CD4-positive, alpha-beta memory T cell (primary cell): Measurements from ENCODE around the gene NUDT8. TPM values are rescaled to one million over a fixed set of nuclear protein-coding genes. Genes with fewer than 3 reads are reported as not detected.
"Not testable (repeated sequence)": the region's sequence is repeated elsewhere in the genome, so short reads cannot be mapped to it uniquely, and the experiment has no call there.

ENCODE experiments used
- CTCF ChIA-PET: fragments of 350-600 bp; sonication (Branson Sonifier 250); formaldehyde crosslinking; loops from one replicate; lab custom pipeline; 2021; ENCODE audit warnings: inconsistent platforms; ENCODE audit not compliant: partially characterized antibody; lab: Charles Lee
- POLR2A ChIA-PET: fragments of 350-600 bp; sonication (Branson Sonifier 250); formaldehyde crosslinking; loops from one replicate; lab custom pipeline; 2021; ENCODE audit not compliant: partially characterized antibody; lab: Charles Lee
- DNase-seq, 5 donors: peaks; one replicate each; pipeline versions ENCODE4 v3.0.0 to v3.0.0-alpha.2; 2020 to 2022; ENCODE audit warnings: mixed read lengths in 1 of 5
- H3K27ac ChIP-seq: one replicate; pipeline ENCODE4 v1.7.0; 2013; ENCODE audit warnings: low read depth, low read length
- H3K27me3 ChIP-seq: 2 replicates; pipeline ENCODE4 v1.7.0; 2013; ENCODE audit warnings: mild to moderate bottlenecking, low read length, moderate library complexity; ENCODE audit not compliant: insufficient read depth
- H3K36me3 ChIP-seq: 2 replicates; pipeline ENCODE4 v1.7.0; 2013; ENCODE audit warnings: mild to moderate bottlenecking, low read length, moderate library complexity; ENCODE audit not compliant: insufficient read depth
- H3K4me1 ChIP-seq: 2 replicates; pipeline ENCODE4 v1.7.0; 2013; ENCODE audit warnings: mild to moderate bottlenecking, low read length, moderate library complexity; ENCODE audit not compliant: insufficient read depth
- H3K4me3 ChIP-seq, 2 donors: one replicate each; pipeline ENCODE4 v1.7.0; 2013; ENCODE audit warnings: low read length in 2 of 2, mild to moderate bottlenecking in 1 of 2
- H3K9me3 ChIP-seq, 2 donors: one replicate each; pipeline ENCODE4 v1.7.0; 2013; ENCODE audit warnings: low read length in 2 of 2, control low read depth in 1 of 2; ENCODE audit not compliant: control insufficient read depth in 1 of 2
- H3K27ac Mint-ChIP-seq, 7 donors: one replicate each; pipeline ENCODE4 v1.8.0; 2020 to 2021; ENCODE audit warnings: mixed read lengths in 7 of 7, mild to moderate bottlenecking in 6 of 7, inconsistent platforms in 3 of 7, moderate library complexity in 3 of 7
- H3K27me3 Mint-ChIP-seq, 2 donors: one replicate each; pipeline ENCODE4 v1.8.0; 2020 to 2021; ENCODE audit warnings: mixed read lengths in 2 of 2
- H3K36me3 Mint-ChIP-seq, 2 donors: one replicate each; pipeline ENCODE4 v1.8.0; 2020 to 2021; ENCODE audit warnings: mixed read lengths in 2 of 2, inconsistent platforms in 1 of 2, mild to moderate bottlenecking in 1 of 2
- H3K4me1 Mint-ChIP-seq, 4 donors: one replicate each; pipeline ENCODE4 v1.8.0; 2020 to 2021; ENCODE audit warnings: mixed read lengths in 4 of 4, mild to moderate bottlenecking in 1 of 4
- H3K4me3 Mint-ChIP-seq, 8 donors: one replicate each; pipeline ENCODE4 v1.8.0; 2020 to 2021; ENCODE audit warnings: mixed read lengths in 8 of 8, mild to moderate bottlenecking in 7 of 8, moderate library complexity in 6 of 8, inconsistent platforms in 3 of 8
- H3K9me3 Mint-ChIP-seq, 8 donors: one replicate each; pipeline ENCODE4 v1.8.0; 2020 to 2021; ENCODE audit warnings: mixed read lengths in 8 of 8, mild to moderate bottlenecking in 5 of 8, inconsistent platforms in 3 of 8, moderate library complexity in 1 of 8
- intact Hi-C: fragments of 100-400 bp; cut with micrococcal nuclease; formaldehyde crosslinking; loops from one replicate; pipeline ENCODE4 v1.15.1; 2023
- polyA plus RNA-seq, 2 donors: library from polyadenylated mRNA; unstranded; fragments of 300-500 nt; fragmentation: Illumina TruSeq; gene quantifications; one replicate each; pipeline ENCODE4 v1.2.3, GENCODE V29; 2021
- total RNA-seq, 2 experiments: library from RNA; stranded (reverse); gene quantifications; one replicate each; pipeline ENCODE4 v1.2.3, GENCODE V29; 2021

The NUDT8 gene
- total and polyA plus RNA-seq, 4 experiments from 2014 or later, result 2.0 to 4.5 (median 3.7) TPM

DNA sequence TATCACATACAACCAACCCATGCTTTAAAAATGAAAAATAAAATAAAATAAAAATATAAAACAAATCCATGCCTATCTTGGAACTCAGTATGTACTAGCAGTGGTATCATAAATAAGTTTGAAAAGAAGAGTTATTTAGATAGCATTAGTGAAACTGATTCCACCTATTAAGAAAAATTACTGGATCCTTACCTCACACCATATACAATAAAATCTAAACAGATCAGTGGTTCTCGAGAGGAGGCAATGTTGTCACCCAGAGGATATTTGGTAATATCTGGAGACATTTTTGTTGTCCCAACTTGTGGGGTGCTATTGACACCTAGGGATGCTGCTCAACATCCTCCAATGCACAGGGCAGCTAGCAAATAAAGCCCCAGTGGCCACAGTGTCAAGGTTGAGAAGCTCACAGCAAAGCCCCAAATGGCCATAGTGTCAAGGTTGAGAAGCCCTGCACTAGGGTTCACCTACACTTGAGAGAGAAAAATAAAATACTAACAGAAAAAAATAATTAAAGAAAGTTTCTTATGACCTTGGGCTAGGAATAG, 32.9 kb downstream of the NUDT8 start:
- H3K27me3 Mint-ChIP-seq, result peaks cover 6 to 10% of the 10 kb centered on the region in 2 donors
- no peaks in the 10 kb centered on the region for H3K36me3 Mint-ChIP-seq
- ChIA-PET CTCF (no interaction called here), POLR2A (no interaction called here)
- H3K4me3 ChIP-seq, result no peak overlapping the region
- intact Hi-C loops, result no loop called here
- no peaks in the 10 kb centered on the region for H3K4me1 ChIP-seq
- no peaks in the 10 kb centered on the region for H3K9me3 ChIP-seq
- peaks cover 0 to 2% (median 0%) of the 10 kb centered on the region in 4 donors for H3K4me1 Mint-ChIP-seq
- H3K27ac ChIP-seq, result no peak overlapping the region
- H3K36me3 ChIP-seq, result no peaks in the 10 kb centered on the region
- no peak overlapping the region for H3K27ac Mint-ChIP-seq
- DNase-seq, result no peak
- peaks cover 6% of the 10 kb centered on the region for H3K27me3 ChIP-seq
- H3K4me3 Mint-ChIP-seq, result no peak overlapping the region
- peaks cover 0 to 4% (median 0%) of the 10 kb centered on the region in 8 donors for H3K9me3 Mint-ChIP-seq

DNA sequence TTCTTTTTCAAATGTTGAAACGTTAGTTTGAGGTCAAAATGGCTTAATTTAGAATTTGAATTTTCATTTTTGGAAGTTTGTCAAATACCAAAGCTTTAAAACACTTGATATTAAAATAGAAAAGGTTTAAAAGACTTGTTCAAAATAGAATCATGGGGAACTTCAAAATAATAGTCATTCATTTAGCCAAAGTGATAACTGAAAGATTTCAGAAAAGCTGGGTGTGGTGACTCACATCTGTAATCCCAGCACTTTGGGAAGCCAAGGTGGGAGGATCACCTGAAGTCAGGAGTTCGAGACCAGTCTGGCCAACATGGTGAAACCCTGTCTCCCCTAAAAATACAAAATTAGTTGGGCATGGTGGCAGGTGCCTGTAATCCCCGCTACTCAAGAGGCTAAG, 35.3 kb downstream of the NUDT8 start:
- H3K4me3 Mint-ChIP-seq, result no peak overlapping the region
- Histone ChIP-seq H3K27me3 (no peaks in the 10 kb centered on the region), H3K27ac (no peak overlapping the region), H3K4me3 (no peak overlapping the region), H3K9me3 (no peaks in the 10 kb centered on the region), H3K4me1 (no peaks in the 10 kb centered on the region), H3K36me3 (no peaks in the 10 kb centered on the region)
- CTCF ChIA-PET, result interaction anchor here (1.6 to 2.2 kb wide), 2 partner anchors 11 to 35 kb away, joined by 3 to 6 read pairs; partner anchors contain the start of genes GSTP1 and NUDT8
- no peak overlapping the region for H3K27ac Mint-ChIP-seq
- no peak for DNase-seq
- H3K36me3 Mint-ChIP-seq, result no peaks in the 10 kb centered on the region
- H3K4me1 Mint-ChIP-seq, result no peaks in the 10 kb centered on the region
- H3K9me3 Mint-ChIP-seq, result peaks cover 0 to 3% (median 0%) of the 10 kb centered on the region in 8 donors
- intact Hi-C loops, result no loop called here
- H3K27me3 Mint-ChIP-seq, result no peaks in the 10 kb centered on the region
- POLR2A ChIA-PET, result interaction anchor here (0.6 kb wide), 1 partner anchor 37 kb away, joined by 3 read pairs; no protein-coding TSS in a partner anchor

DNA sequence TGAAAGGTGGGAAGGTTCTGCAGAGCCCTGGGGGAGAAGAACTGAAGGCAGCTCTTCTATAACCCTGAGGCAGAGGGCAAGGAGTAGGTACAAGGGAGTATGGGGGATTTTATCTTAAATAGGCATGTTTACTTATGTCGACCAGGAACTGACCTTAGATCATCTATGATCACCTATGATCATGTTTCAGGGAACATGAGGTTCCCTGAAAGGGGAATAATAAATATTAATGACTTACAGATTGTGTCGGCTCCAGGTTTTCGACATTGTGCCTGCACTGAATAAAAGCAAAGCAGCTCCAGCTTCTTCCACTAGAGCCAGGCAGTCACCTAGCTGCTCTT, 36.2 kb downstream of the NUDT8 start:
- intact Hi-C loops, result no loop called here

DNA sequence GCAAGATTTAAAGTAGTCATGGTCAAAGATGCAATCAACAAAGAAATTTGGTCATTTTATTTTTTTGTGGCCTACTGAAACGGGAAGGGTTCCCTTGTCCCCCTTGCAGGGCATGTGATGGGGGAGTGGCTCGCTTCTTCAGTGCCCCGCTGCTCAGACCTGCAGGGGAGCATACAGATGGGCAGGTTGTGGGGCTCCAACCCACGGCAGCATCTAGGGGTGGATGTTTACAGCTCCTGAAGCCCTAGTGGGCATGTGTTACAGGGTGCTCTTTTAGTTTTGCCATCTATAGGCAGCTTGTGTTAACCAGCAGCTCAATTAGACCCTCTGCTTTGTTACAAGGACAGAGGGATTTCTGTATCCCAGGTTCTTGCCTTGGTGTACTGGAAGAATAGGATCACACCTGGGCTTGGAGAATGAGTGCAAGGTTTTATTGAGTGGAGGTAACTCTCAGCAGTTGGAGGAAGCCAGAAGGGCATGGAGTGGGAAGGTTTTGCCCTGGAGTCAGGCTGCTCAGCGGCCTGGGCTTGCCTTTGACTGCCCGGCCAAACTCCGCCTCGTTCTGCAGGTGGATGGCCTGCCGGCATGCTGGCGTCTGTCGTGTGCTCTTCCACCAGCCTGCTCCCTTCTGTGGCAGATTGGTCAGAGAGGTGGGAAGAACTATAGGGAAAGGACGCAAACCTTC, 36.7 kb downstream of the NUDT8 start:
- no peaks in the 10 kb centered on the region for H3K4me1 Mint-ChIP-seq
- H3K27me3 ChIP-seq, result no peaks in the 10 kb centered on the region
- H3K4me3 ChIP-seq, result no peak overlapping the region
- H3K4me1 ChIP-seq, result no peaks in the 10 kb centered on the region
- H3K27ac ChIP-seq, result no peak overlapping the region
- H3K9me3 ChIP-seq, result no peaks in the 10 kb centered on the region
- intact Hi-C loops, result no loop called here
- no peak overlapping the region for H3K27ac Mint-ChIP-seq
- DNase-seq, result no peak
- no peak overlapping the region for H3K4me3 Mint-ChIP-seq
- peaks cover 0 to 3% (median 0%) of the 10 kb centered on the region in 8 donors for H3K9me3 Mint-ChIP-seq
- no peaks in the 10 kb centered on the region for H3K36me3 Mint-ChIP-seq
- no peaks in the 10 kb centered on the region for H3K27me3 Mint-ChIP-seq
- H3K36me3 ChIP-seq, result no peaks in the 10 kb centered on the region
- POLR2A ChIA-PET, result no interaction called here
- CTCF ChIA-PET, result interaction anchor here (1.9 to 2.2 kb wide), 2 partner anchors 10 to 21 kb away, joined by 6 to 8 read pairs; partner anchors contain the start of gene GSTP1

More for the DNA sequence above, 36.2 kb downstream of the NUDT8 start:
- Histone ChIP-seq H3K27ac (no peak overlapping the region), H3K9me3 (no peaks in the 10 kb centered on the region), H3K36me3 (no peaks in the 10 kb centered on the region), H3K27me3 (no peaks in the 10 kb centered on the region), H3K4me3 (no peak overlapping the region), H3K4me1 (no peaks in the 10 kb centered on the region)
- Mint-ChIP-seq H3K4me3 (no peak overlapping the region), H3K36me3 (no peaks in the 10 kb centered on the region), H3K27ac (no peak overlapping the region), H3K4me1 (no peaks in the 10 kb centered on the region), H3K9me3 (peaks cover 0 to 3% (median 0%) of the 10 kb centered on the region in 8 donors), H3K27me3 (no peaks in the 10 kb centered on the region)
- CTCF ChIA-PET, result interaction anchor here (2.2 kb wide), 1 partner anchor 10 kb away, joined by 6 read pairs; the partner anchor contains the start of gene GSTP1
- DNase-seq, result no peak
- POLR2A ChIA-PET, result no interaction called here

DNA sequence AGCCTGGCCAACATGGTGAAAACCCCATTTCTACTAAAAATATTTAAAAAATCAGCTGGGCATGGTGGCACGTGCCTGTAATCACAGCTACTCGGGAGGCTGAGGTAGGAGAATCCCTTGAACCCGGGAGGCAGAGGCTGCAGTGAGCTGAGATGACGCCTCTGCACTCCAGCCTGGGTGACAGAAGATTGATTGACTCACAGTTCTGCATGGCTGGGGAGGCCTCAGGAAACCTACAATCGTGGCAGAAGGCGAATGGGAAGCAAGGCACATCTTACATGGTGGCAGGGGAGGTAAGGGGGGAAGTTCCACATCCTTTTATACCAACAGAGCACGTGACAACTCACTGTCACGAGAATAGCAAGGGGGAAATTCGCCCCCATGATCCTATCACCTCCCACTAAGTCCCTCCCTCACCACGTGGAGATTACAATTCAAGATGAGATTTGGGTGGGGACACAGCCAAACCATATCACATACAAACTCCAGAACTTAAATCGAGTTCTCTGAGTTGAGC, 40.8 kb downstream of the NUDT8 start:
- H3K27me3 Mint-ChIP-seq, H3K4me1 ChIP-seq, H3K4me3 ChIP-seq, H3K9me3 ChIP-seq, H3K4me3 Mint-ChIP-seq, H3K36me3 ChIP-seq, CTCF ChIA-PET, H3K27ac ChIP-seq, H3K27me3 ChIP-seq, H3K36me3 Mint-ChIP-seq, POLR2A ChIA-PET, DNase-seq, H3K9me3 Mint-ChIP-seq, intact Hi-C loops: not testable (repeated sequence)
- Mint-ChIP-seq H3K27ac (peak overlapping the region in 2 of 7 donors; percentile 57 to 85), H3K4me1 (peaks cover 3 to 18% (median 8%) of the 10 kb centered on the region in 4 donors)

DNA sequence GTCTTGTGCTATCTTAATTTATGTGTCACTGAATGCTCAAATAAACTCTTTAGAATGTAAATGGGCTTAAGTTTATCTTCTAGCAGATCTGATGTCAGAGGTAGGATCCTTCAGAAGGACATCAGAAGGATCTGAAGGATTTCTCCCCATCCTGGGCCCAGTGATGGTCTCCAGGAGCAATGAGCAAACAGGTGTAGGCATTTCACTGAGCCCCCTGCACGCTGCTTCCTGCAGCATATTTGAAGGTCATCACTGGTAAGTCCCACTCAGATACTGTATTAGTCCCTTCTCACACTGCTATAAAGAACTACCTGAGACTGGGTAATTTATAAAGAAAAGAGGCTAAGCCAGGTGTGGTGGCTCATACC, 41.6 kb downstream of the NUDT8 start:
- Mint-ChIP-seq H3K36me3 (peaks cover 0 to 2% of the 10 kb centered on the region in 2 donors), H3K9me3 (no peaks in the 10 kb centered on the region), H3K4me1 (peaks cover 4 to 22% (median 11%) of the 10 kb centered on the region in 4 donors), H3K27me3 (no peaks in the 10 kb centered on the region), H3K27ac (peak overlapping the region in 1 of 7 donors; percentile 63), H3K4me3 (no peak overlapping the region)
- Histone ChIP-seq H3K4me3 (no peak overlapping the region), H3K4me1 (no peaks in the 10 kb centered on the region), H3K9me3 (no peaks in the 10 kb centered on the region), H3K36me3 (no peaks in the 10 kb centered on the region), H3K27me3 (no peaks in the 10 kb centered on the region), H3K27ac (no peak overlapping the region)
- DNase-seq, result no peak
- CTCF ChIA-PET, result no interaction called here
- POLR2A ChIA-PET, result no interaction called here
- intact Hi-C loops, result no loop called here

DNA sequence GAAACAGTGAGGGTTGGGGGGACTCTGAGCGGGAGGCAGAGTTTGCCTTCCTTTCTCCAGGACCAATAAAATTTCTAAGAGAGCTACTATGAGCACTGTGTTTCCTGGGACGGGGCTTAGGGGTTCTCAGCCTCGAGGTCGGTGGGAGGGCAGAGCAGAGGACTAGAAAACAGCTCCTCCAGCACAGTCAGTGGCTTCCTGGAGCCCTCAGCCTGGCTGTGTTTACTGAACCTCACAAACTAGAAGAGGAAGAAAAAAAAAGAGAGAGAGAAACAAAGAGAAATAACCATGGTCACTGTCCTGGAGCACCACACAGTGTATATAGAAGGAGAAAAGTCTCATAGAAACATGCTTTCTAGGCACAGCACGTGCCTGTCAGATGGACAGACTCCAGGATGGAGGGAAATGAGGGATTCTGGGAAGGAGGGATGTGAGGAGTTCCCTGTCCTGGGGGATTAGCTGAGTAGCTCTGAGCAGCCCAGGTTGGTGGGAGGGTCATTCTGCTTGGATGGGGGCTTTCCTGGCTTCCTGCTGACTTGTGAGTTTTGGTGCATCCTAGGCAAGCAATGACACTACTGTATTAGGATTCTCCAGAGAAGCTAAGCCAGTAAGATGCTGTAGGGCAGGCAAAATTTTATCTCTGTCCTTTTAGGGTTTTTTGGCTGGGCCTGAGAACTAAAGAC, 43.0 kb downstream of the NUDT8 start:
- Histone ChIP-seq H3K36me3 (no peaks in the 10 kb centered on the region), H3K27me3 (no peaks in the 10 kb centered on the region), H3K27ac (no peak overlapping the region), H3K9me3 (no peaks in the 10 kb centered on the region), H3K4me1 (peaks cover 10% of the 10 kb centered on the region), H3K4me3 (no peak overlapping the region)
- Mint-ChIP-seq H3K4me3 (no peak overlapping the region), H3K36me3 (peaks cover 0 to 2% of the 10 kb centered on the region in 2 donors), H3K27ac (peak overlapping the region; percentile 51 to 89 (median 74)), H3K4me1 (peaks cover 13 to 33% (median 22%) of the 10 kb centered on the region in 4 donors), H3K9me3 (no peaks in the 10 kb centered on the region), H3K27me3 (no peaks in the 10 kb centered on the region)
- POLR2A ChIA-PET, result interaction anchor here (1.2 kb wide), 1 partner anchor 102 kb away, joined by 3 read pairs; no protein-coding TSS in a partner anchor
- intact Hi-C loops, result no loop called here
- DNase-seq, result no peak
- CTCF ChIA-PET, result no interaction called here
